Measurements from ENCODE around the gene EEF1AKMT4. TPM values are rescaled to one million over a fixed set of nuclear protein-coding genes. Genes with fewer than 3 reads are reported as not detected.

EEF1AKMT4 gene
- total RNA-seq, 1 experiment from 2014 or later: 8.1 TPM

DNA sequence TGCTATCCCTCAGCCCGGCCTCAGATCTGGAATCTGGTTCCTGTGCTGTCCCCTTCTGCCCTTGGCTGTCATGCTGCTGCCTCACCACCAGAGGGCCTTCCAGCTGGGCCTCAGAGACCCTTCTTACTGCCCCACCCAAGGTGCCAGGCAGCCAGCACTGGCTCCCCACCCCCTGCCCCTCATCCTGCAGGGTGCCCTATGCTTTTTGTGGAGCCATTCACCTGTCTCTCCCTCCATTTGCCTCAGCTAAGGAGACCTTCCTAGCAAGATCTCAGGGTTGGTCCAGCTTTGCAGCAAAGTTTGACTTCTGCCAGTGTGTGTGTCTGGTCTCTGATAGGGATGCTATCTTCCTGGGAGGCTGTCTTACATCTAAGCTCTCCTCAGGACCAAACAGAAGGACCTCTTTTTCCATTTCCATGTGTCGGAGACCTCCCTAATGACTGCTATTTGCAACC, 22.0 kb upstream of the EEF1AKMT4 start:
- H3K4me3 Mint-ChIP-seq: no peak overlapping the region; a peak in 1 of 5 replicates

More for the DNA sequence above, 22.0 kb upstream of the EEF1AKMT4 start:
- TF ChIP-seq, protein P1, sequence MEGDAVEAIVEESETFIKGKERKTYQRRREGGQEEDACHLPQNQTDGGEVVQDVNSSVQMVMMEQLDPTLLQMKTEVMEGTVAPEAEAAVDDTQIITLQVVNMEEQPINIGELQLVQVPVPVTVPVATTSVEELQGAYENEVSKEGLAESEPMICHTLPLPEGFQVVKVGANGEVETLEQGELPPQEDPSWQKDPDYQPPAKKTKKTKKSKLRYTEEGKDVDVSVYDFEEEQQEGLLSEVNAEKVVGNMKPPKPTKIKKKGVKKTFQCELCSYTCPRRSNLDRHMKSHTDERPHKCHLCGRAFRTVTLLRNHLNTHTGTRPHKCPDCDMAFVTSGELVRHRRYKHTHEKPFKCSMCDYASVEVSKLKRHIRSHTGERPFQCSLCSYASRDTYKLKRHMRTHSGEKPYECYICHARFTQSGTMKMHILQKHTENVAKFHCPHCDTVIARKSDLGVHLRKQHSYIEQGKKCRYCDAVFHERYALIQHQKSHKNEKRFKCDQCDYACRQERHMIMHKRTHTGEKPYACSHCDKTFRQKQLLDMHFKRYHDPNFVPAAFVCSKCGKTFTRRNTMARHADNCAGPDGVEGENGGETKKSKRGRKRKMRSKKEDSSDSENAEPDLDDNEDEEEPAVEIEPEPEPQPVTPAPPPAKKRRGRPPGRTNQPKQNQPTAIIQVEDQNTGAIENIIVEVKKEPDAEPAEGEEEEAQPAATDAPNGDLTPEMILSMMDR (conservative IDR thresholded peaks at IDR 0.05): peak; percentile 95
- Histone ChIP-seq H3K14ac (ENCODE audit: insufficient read depth, low read length) (no peak overlapping the region), H3K79me2 (ENCODE audit: insufficient read depth, low read length) (no peaks in the 10 kb centered on the region), H2AK5ac (ENCODE audit: insufficient read length, low read length) (no peak overlapping the region), H3K23me2 (ENCODE audit: insufficient read length, low read depth, low read length, poor library complexity, severe bottlenecking) (peaks cover 15% of the 10 kb centered on the region), H3K4ac (ENCODE audit: low read depth, low read length) (no peak overlapping the region), H3T11ph (ENCODE audit: low read length) (no peak overlapping the region), H4K91ac (ENCODE audit: insufficient read length, low read depth, low read length) (no peak overlapping the region), H2BK5ac (ENCODE audit: insufficient read length, low read length) (no peak overlapping the region), H3K9ac (ENCODE audit: extremely low read depth, insufficient read length, low read length) (no peak overlapping the region), H2BK12ac (ENCODE audit: insufficient read length, low read depth, low read length) (no peak overlapping the region), H2BK15ac (ENCODE audit: low read depth, low read length) (no peak overlapping the region), H2AFZ (ENCODE audit: low read length) (no peak overlapping the region), H4K20me1 (ENCODE audit: control insufficient read depth, insufficient read depth, insufficient read length) (no peaks in the 10 kb centered on the region), H4K8ac (replicated peaks; ENCODE audit: insufficient read length, low read depth, low read length) (no peak overlapping the region), H3K4me1 (ENCODE audit: insufficient read depth, low read length) (no peaks in the 10 kb centered on the region), H3K18ac (ENCODE audit: insufficient read length, low read depth, low read length) (no peak overlapping the region), H3K27me3 (ENCODE audit: insufficient read depth, low read length) (peaks cover 37% of the 10 kb centered on the region), H3K9me3 (ENCODE audit: control insufficient read depth, low read depth, low read length) (no peaks in the 10 kb centered on the region), H3K23ac (ENCODE audit: insufficient read length, low read depth, low read length) (no peak overlapping the region), H3K79me1 (ENCODE audit: insufficient read depth, low read depth, low read length, poor library complexity, severe bottlenecking) (no peaks in the 10 kb centered on the region), H3K56ac (ENCODE audit: insufficient read length, low read depth, low read length) (no peak overlapping the region), H2BK120ac (ENCODE audit: low read depth, low read length, poor library complexity, severe bottlenecking) (no peak overlapping the region), H2BK20ac (ENCODE audit: low read depth, low read length, poor library complexity, severe bottlenecking) (no peak overlapping the region), H3K27ac (ENCODE audit: insufficient read length, low read depth, low read length) (no peak overlapping the region), H3K4me2 (ENCODE audit: insufficient read depth, insufficient read length, low read length) (no peak overlapping the region), H4K5ac (ENCODE audit: insufficient read length, low read depth, low read length) (no peak overlapping the region)
- DNase-seq: peak; percentile 64
- H3K36me3 Mint-ChIP-seq (ENCODE audit: insufficient read depth in 1 of 3, low read depth in 3 of 3): no peaks in the 10 kb centered on the region
- peaks cover 2 to 6% of the 10 kb centered on the region in 2 experiments for H3K4me1 Mint-ChIP-seq
- no peak overlapping the region for H3K27ac Mint-ChIP-seq
- H3K9me3 Mint-ChIP-seq: no peaks in the 10 kb centered on the region
- WGBS (ENCODE audit: extremely low coverage, insufficient read length, low lambda C conversion rate): no CpG with 5 or more reads among the region's 2 CpGs
- H3K27me3 Mint-ChIP-seq (ENCODE audit: low read depth): peaks cover 69% of the 10 kb centered on the region
